Stimulated activated CD4-positive, alpha-beta T cell treated with anti-CD3 and anti-CD28 coated beads, TNF-alpha, amount 100 ng/mL, for 48 hours (primary cell): Measurements from ENCODE around the gene DBI.
A peak's percentile ranks its signal among the peaks of the same experiment; 100 is the strongest.
"Not testable (repeated sequence)": the region's sequence is repeated elsewhere in the genome, so short reads cannot be mapped to it uniquely, and the experiment has no call there.

ENCODE experiments used
- DNase-seq, 3 donors: peaks; one replicate each; pipeline ENCODE4 v3.0.0-alpha.2; 2020; ENCODE audit warnings: low read depth in 3 of 3

Gene DBI

GRCh38 chr2:119402106-119402505 lies 35.3 kb downstream of the DBI start:
- DNase-seq = no peak

DNA sequence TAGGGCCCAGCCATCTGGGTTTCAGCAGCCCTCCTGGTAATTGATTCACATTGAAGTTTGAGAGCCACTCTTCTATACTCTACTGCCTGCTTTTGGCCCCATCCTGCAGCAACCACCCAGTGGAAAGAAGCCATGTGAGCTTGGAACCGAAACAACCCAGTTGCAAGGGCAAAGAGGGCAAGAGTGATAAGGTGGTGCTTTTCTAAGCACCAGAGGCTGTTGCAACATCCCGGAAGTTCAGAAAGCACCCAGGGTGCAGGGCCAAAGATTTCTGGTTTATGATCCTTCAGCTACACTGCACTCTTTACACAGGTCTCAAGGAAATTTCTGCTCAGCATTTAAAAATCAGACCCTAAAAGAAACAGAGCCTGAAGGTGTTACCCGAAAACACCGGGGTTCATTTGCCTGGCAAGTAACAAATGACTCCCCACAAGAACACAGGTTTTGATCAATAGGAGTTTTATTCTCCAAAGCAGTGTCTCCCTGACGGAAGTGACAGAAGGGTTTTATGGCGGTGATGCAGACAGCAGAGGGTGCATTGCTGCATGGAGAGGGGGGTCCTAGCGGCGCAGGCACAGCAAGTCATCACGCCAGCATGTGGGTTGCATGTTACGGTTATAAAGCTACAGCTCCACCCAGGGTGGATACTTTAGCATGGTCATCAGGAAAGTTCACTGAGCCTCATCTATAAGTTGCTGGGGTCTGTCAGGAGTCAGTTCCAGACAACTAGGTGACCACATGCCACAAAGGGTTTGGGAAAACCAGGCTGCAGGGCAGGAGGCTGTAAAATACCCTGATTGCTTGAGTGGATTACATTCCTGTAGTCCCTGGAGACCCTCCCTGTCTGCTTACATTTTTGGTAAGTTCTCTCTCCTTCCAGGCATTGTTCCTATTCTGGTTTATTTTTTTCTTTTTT lies 36.1 kb downstream of the DBI start:
- DNase-seq = no peak

- not testable (repeated sequence) for DNase-seq
Observed at GRCh38 chr2:119403618-119404017, 36.8 kb downstream of the DBI start.

- DNase-seq = no peak
Observed at GRCh38 chr2:119405151-119405550, 38.4 kb downstream of the DBI start.

DNA sequence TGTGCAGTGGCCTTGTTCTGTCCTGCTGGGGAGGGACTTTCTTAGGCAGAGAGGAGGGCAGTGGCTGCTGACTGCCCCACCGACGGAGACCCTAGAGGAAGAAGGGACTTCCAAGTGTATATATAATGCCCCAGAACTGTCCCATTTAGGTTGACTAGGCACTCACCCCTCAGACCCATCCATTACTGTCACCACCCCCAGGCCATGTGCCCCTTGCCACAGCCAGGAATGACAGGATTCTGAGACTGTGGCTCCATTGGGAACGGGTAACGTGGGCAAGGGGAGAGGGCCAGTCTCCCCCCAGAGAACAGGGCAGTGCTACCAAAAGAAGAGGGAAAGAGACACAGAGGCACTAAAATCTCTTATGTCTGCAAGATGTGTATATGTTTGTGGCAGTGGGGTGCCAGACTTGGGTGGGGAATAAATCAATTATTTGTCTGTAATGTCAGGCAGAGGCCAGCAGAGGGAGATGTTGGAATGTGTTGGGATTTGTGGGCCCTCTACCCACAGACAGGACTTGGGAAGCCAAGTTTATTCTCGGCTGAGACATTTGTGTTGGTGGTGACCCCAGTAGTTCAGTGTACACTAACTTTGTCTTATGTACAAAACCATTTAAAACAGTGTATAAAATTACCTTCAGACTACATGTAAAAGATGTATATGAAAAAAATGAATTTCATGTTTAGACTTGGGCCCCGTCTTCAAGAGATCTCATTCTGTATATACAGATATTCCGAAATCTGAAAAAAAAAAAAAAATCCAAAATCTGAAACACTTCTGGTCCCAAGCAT lies 40.8 kb downstream of the DBI start:
- peak in 2 of 3 donors; percentile 11 to 12 for DNase-seq

DNA sequence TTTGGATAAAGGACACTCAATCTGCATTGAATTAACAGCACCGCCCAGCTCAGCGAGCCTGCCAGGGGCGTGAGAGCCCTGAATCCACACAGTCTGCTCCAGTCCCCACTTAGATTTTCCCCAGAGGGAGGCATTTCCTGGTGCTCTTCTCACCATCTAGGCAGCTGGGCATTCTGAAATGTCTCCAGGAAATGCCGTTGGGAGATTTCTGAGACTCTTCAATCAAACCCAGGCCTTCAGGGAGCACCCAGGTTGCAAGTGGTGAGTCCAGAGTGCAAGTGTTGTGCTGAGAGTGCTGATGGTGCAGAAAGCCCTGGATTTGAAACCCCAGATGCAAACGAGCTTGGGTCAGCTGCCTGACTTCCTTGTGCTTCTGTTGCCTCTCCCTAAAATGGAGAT lies 41.4 kb downstream of the DBI start:
- DNase-seq = no peak

DNA sequence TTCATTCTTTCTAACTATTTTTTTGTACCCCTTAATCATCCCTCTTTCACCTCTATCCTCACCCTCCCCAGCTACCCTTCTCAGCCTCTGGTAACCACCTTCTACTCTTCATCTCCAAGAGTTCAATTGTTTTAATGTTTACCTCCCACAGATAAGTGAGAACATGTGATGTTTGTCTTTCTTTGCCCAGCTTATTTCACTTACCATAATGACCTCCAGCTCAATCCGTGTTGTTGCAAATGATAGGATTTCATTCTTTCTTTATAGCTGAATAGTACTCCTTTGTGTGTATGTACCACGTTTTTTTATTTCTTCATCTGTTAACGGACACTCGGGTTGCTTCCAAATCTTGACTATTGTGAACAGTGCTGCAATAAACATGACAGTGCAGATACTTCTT lies 42.7 kb downstream of the DBI start:
- DNase-seq = no peak

DNA sequence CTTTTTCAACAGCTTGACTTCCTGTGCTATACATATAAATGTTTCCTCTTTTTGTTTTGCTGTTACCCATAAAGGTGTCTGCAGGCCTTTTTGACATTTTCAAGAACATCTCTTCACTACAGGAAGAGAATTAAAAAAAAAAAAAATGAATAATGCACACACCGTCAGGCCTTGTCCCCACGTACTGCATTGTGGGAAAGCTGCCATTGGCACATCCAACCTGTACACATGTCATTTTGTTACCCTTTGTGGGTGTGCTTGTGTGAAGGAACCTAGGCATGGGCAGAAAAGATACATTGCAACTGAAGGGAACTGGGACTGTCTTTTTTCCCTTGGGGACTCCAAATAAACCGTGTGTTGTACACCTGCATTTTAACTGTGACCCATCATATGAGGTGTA lies 48.1 kb downstream of the DBI start:
- no peak for DNase-seq

GRCh38 chr2:119415630-119416029 lies 48.9 kb downstream of the DBI start:
- no peak for DNase-seq

DNA sequence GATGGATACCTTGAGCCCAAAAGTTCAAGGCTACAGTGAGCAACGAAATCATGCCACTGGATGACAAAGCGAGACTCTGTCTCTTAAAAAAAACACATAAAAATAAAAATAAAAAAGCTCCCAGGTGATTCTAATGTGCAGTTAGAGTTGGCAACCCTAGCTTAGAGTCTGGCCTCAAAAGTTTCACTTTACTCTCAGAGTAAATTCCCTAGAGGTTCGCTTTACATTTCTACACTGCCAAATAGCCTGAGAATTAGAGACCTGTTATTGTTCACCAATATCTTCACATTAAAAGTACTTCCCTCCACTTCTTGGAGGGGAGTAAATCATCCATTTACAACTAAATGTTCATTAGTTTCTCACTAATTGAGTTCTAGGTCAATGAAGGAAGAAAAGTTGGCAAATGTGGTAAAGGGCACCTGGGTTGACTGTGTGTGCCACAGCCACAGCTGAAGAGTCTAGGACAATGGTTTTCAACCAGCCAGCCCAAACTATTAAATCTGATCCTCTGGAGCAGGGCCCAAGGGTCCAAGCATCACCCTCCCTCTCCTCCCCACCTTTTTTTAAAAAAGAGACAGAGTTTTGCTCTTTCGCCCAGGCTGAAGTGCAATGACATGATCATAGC lies 49.6 kb downstream of the DBI start:
- no peak for DNase-seq

GRCh38 chr2:119417908-119418307 lies 51.1 kb downstream of the DBI start:
- no peak for DNase-seq

- DNase-seq = no peak
Observed at GRCh38 chr2:119419065-119419464, 52.3 kb downstream of the DBI start.

GRCh38 chr2:119419803-119420508 lies 53.2 kb downstream of the DBI start:
- no peak for DNase-seq

DNA sequence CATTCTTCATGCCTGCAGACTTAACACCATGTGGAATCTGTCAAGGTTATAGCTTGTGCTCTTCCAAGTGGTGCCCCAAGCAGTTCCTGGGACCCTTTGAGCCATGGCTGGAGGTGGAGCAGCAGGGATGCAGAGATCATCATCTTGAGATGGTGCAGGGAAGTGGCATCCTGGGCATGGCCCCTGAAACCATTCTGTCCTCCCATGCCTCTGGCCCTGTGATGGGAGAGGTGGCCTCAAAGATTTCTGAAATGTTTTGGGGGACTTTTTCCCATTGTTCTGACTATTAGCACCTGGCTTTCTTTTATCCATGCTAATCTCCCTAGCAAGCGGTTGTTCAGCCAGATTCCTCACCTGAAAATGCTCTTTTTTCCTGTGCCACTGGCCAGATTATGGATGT lies 54.5 kb downstream of the DBI start:
- DNase-seq = no peak

GRCh38 chr2:119421741-119422140 lies 55.0 kb downstream of the DBI start:
- DNase-seq = no peak
